Limb (tissue), 2 donors: ENCODE data around the gene CCNI.
A peak's percentile ranks its signal among the peaks of the same experiment; 100 is the strongest.
"Not testable (repeated sequence)": the region's sequence is repeated elsewhere in the genome, so short reads cannot be mapped to it uniquely, and the experiment has no call there.

Experiments
- DNase-seq, 2 donors: peaks; one replicate each; pipeline ENCODE4 v3.0.0-alpha.2; 2016; ENCODE audit errors: extremely low spot score in 2 of 2

Gene CCNI, protein sequence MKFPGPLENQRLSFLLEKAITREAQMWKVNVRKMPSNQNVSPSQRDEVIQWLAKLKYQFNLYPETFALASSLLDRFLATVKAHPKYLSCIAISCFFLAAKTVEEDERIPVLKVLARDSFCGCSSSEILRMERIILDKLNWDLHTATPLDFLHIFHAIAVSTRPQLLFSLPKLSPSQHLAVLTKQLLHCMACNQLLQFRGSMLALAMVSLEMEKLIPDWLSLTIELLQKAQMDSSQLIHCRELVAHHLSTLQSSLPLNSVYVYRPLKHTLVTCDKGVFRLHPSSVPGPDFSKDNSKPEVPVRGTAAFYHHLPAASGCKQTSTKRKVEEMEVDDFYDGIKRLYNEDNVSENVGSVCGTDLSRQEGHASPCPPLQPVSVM

DNA sequence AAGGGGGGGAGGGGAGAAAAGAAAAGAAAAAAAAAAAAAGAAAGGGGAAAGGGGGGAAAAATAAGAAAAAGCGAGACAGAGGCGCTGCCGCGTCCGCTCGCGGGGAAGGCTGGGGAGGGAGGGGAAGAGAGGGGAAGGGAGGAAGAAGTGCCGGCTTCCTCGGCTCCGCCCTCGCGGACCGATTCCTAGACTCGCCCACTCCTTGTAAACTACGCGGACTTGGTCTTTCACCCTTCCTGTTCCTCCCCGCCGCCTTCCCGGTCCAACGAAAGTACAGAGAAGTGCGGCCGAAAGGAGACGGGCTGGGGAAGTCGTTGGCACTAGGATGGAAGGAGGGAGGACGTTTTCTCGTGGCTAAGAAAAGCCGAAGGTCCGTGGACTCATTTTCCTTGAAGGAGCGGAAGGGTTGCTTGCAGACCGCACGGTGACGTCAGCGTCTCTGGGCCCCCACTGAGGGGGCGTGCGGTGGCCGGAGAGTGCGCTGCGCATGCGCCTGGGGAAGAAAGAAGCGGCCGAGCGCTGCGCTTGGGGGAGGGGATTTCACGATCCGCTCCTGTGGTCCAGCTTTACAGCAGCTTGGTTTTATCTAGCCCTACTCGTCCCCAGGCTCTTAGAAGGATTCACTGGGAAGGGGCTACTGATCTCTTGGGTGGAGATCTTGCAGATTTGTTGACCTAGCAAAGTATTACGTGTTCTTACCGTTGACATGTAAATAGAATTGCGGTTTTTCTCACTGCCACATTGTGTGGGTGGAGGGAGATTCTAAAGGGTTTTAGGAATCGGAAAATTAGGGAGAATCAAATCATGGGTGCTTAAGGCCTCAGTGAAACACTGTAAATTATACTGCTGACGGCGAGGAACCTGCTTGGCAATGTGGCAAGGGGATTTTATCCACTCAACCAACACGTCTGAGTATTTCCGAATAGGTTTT is at the start of gene CCNI:
Gene CCNI (minus strand): TSS at position 121 of the 931 bp plus-strand sequence. CDS start 9,627 bp downstream, outside the sequence.
- DNase-seq: peak; percentile 98 to 99

DNA sequence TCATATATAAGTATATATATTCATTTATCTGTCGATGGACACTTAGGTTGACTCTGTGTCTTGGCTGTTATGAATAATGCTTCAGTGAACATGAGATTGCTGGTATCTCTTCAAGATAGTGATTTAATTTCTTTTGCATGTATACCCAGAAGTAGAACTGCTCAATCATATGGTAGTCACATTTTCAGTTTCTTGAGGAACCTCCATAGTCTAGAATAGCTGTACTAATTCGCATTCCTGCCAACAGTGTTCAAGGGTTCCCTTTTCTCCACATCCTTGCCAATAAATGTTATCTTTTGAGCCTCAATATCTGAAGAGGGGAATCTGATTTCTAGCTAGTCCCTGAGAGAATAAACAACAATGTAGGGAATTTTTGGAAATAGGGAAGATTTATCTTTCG is 48.8 kb upstream of the CCNI start:
- no peak for DNase-seq

DNA sequence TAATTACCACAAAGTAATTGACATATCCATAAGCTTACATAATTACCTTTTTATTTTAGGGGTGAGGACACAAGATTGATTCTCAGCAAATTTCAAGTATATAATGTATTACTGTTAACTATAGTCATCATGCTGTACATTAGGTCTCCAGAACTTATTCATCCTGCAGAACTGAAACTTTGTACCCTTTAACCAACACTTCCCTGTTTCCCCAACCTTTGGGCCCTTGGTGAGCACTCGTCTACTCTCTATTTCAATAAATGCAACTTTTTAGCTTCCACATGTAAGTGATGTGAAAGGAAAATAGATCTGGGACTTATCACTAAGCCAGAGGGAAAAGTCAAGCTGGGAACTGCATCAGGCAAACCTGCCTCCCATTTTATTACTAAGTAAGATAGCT is 47.6 kb upstream of the CCNI start:
- DNase-seq: no peak

DNA sequence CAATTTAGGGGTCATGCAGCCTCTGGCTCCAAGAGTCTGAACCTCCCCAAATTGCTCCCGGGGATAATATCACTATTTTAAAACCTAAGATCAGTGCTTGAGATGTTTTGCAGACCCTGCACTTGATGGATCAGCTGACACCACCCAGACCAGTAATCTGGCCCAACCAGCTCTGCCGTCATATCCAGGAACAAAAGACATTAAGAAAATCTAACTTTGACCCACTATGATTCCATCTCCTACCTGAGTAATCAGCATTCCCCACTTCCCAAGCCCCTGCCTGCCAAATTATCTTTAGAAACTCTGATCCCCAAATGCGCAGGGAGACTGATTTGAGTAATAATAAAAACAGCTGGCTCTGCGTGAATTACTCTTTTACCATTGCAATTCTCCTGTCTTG is 46.9 kb upstream of the CCNI start:
- DNase-seq: no peak

DNA sequence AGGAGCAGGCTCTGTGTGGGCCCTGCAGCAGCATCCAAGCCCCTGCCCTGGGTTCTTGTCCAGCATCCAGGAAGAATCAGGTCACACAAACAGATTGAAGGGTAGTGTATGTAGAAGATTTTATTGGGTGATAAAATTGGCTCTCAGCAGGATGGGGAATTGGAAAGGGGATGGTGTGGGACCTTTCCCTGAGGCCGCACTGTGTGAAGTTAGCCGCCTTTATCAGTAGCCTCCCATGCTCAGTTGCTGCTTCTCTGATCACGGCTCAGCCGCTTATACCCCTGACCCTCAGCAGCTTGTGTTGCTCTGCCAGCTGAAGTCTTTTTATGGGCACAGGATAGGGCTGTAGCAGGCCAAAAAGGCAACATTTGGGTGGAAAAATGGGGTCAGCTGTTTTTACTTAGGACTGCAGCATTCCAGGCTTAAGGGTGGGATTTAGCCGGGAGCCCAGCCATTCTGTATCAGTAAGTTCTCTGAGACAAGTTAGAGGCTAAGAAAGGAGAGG is 46.0 kb upstream of the CCNI start:
- DNase-seq: peak in 1 of 2 donors; percentile 29

DNA sequence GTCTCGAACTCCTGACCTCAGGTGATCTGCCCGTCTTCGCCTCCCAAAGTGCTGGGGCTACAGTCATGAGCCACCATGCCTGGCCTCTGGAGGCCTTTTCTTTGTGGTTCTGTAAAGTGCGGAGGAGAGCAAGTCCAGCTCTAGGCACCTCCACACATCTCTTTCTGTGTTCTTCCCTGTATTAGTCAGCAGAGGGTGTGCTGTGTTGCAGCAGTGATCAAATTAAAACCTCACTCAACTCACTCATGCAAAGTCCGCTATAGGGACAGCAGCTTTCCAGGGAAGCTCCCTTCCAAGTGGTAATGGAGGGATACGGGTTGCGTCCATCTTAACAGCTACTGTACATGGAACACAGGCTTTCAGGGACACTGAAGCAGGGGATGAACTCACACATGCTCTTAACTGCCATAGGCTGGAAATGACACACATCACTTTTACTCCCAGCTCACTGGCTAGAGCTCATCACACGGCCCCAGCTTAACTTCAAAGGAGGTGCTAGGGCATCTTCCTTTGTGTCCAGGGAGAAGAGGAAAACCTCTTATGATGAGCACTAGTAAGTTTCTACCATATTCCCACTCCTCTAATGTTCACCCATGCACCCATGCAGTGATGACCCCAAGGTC is 45.2 kb upstream of the CCNI start:
- DNase-seq: no peak

DNA sequence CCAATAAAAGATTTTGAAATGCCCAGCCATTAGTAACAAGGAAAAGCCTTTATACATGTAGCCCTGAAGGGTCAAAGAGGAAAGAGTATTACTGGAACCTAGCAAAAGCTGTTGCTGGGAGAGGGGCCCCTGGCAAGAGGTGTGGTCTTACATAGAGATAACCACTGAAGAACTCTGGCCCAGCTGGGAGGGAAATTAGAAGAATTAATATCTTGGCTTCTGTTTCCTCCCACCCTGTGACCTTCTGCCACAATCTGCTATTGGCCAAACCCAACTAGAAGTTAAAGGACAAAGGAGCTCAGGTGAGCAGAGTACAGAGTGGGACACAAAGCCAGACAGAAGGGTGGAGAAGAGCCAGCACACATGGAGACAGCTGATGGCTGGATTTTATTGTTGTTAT is 41.9 kb upstream of the CCNI start:
- no peak for DNase-seq

DNA sequence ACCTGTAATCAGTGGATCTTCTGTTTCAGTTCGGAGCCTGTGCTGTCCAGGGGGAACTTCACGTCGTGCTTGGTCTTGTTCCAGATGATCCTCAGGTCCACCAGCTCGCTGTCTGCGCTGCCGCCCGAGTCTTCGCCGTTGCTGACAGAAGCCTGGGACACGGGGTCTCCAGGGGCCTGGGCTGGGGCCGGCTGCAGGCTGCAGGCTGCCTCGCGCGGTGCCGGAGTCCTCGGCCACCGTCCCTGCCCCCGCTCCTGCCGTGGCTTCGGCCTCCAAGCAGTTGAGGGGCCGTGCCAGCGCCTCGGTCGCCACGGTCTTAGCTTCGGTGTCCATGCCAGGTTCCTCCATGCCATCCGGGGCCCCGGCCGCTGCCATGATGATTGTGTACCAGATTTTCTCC is 37.3 kb upstream of the CCNI start:
- no peak for DNase-seq

DNA sequence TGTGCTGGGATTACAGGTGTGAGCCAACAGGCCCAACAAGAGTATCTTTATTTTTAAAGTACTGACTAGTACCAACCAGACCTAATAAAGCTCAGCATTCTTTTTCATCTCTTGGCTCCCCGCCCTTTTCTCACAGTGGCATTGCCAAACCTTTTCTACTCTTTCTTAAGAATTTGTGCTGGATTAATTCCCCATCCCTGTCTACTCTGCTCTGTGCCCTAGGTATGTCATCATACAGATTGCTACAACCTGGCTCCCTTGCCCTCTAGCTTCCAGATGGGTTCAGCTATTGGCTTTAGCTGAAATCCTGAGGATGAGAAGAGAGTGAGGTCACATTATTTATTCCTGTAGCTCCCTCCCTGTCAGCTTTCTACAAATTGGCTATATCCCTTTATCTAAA is 34.9 kb upstream of the CCNI start:
- DNase-seq: no peak

DNA sequence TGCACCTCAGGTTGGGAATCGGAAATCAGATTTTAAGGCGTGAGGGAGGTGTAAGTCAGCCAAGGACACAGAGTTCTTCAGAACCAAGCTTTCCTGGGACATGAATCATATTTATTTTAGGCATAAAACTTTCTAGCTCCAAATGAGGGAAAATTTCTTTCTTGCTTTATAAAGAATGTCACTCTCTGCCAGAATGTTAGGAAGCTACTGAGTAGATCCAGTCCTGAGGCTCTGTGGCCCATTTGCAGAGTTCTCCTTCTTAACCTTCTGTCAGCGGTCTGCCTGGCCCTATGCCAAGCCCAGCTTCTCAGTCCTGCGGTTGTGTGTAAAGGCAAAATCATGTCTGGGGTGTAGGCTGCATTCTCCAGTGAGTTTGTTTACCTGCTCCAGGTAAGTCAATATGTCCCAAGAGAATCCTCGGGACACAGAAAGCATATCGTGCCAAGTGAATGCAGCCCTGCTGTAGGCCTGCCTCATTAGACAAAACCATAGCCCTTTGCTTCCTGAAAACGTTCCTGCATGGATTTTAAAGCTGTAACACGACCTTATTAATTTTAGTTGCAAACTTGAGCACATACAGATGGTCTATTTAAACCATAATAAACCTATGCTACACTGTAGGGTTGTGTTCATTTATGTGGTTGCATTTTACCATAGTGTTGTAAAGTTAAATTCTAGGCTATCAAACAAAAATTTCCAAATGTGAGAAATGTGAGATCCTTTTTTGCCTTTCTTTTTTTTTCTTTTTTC is 29.2 kb upstream of the CCNI start:
- peak; percentile 38 to 64 for DNase-seq

DNA sequence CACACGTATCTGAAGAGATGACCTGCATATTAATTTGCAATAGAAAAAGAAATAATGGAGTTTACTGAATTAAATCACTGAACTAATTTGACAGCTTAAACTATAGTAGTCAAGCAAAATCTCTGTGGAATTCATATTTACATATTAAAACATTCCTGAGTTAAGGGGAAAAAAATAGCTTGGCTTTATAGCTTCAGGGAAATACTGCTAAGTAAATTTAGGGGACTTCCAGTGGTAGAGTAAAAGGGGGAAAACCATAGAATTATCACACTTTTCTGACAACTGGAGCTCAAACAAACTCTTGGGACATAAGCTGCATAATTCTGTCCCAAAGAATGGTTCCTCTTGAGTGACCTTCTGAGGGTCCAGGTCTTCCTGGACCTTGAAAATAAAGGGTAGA is 28.6 kb upstream of the CCNI start:
- DNase-seq: no peak

DNA sequence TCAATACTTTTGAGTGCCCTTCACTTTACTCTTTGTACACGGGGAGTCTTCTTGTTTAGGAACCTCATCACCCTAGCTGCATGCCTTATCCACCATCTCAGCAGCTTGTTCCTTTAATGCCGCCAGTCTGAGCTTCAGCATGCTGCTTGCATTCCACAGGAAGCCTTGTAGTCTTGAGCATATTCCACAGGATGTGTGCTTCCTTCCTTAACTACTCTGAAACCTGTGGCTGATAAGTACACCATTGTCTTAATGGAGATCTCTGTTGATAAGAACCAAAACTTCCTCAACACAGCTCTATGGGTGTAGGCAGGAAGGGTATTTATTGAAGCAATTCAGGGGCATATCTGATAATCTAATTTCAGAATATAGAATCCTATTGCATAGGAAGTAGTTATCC is 24.4 kb upstream of the CCNI start:
- no peak for DNase-seq

DNA sequence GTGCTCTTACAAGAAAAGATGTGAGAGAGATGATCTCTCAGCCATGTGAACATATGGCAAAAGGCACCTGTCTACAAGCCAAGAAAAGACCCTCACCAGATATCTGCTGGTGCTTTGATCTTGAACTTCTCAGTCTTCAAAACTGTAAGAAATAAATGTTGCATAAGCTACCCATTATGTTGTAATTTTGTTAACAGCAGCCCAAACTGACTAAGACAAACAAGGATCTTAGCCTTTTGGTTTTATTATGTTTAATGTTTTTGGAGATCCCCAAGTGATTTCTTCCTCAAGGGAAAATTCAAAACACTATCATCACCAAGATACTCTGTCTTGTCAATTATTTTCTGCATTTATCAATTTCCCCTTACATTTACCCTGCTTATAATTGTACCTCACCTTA is 21.8 kb upstream of the CCNI start:
- no peak for DNase-seq

DNA sequence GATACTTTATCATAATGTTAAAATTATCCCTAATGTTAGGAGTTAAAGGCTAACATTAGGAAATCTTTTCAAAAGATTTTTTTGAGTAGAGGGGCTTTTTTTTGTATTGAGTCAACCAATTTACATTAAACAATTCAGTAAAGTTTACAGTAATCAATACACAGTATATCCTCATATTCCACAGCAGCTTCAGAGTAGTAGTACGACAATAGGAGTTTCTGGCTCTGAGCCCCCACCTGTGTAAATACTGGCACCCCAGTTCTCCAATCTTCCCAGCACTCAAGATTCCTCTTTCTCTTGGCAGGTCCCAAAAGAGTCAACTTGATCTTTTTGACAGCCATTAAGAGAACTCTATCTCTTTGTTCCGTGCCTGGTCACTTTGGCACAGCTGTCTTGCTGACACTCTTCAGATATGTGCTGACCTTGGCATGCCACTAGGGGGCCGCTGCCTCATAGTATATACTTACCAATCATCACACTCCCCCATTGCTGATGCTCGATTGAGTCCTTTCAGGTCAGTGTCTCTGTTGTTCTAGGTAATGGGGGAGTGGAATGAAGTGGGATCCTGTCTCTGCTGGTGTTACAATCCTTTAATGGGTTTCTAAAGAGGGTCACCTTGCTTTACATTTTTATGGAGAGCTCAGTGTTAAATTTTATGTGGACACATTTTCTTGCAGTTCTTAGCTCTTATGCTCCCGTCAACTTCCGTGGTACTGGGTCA is 19.5 kb upstream of the CCNI start:
- peak; percentile 72 to 76 for DNase-seq

DNA sequence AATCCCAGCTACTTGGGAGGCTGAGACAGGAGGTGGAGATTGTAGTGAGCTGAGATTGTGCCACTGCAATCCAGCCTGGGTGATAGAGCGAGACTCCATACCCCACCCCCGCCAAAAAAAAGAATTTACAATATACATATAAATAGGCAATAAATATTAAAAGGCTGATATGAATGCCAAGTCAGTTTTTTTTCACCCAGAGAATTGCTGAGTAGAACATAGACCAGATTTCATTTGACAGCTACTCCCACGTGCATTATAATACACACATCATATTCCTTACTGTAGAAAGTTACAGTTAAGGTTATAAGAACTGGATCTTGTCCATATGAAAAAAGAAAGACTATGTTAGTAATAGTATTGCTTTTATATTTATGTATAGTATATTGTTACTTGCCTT is 18.7 kb upstream of the CCNI start:
- no peak for DNase-seq

DNA sequence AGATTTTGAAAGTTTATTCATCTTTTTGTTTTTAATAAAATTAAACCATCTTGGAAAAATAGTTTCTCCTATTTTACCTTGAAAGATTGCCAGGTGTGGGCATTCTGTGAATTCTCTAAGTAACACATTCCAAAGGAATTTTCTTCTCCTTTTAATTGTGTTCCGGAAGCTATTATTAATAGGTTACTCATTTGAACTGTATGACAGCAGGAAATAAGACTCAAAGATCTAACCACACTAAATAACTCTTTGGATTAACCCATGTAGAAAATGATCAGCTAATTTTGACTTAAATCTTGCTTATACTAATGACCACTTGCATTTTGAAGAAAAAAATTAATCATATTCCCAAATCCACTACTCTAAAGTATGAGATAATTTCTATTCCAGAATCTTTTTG is 17.6 kb upstream of the CCNI start:
- no peak for DNase-seq

DNA sequence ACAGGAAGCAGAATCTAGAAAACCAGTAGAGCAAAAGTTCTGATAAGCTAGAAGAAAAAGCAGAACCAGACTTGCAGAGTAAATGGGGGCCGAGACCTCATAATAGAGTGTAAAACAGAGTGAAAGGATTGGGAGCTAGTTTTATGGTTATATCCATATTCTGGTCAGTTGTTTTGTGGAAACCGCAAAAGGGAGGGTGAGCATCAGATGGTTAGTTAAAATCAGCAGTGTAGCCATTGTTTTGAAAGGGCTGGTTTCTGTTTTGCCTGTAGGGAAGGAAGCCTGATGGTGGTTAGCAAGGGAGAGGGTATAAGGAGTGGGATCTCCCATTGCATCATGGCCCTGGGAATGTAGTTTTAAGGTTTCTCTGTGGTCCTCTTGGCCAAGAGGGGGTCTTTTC is 17.2 kb upstream of the CCNI start:
- DNase-seq: no peak

DNA sequence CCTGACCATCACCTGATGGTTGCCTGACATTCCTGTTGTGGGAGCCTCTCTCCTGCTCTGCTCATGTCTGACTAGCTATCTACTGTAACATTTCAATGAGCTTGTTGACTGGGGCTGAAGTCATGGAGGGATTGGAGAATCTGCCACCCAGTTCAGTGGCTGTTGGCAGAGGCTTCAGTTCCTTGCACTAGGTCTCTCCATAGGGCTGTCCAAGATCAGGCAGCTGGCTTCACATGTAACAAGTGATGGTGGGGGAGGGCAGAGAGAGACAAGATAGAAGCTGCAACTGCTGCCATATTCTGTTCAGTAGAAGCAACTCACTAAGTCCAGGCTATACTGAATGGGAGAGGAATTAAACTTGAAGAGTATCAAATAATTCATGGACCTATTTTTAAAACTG is 14.1 kb upstream of the CCNI start:
- DNase-seq: no peak

DNA sequence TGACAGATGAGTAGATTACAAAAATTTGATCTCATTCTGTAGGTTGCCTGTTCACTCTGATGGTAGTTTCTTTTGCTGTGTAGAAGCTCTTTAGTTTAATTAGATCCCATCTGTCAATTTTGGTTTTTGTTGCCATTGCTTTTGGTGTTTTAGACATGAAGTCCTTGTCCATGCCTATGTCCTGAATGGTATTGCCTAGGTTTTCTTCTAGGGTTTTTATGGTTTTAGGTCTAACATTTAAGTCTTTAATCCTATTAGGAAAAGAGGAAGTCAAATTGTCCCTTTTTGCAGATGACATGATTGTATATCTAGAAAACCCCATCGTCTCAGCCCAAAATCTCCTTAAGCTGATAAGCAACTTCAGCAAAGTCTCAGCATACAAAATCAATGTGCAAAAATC is 11.2 kb upstream of the CCNI start:
- not testable (repeated sequence) for DNase-seq

DNA sequence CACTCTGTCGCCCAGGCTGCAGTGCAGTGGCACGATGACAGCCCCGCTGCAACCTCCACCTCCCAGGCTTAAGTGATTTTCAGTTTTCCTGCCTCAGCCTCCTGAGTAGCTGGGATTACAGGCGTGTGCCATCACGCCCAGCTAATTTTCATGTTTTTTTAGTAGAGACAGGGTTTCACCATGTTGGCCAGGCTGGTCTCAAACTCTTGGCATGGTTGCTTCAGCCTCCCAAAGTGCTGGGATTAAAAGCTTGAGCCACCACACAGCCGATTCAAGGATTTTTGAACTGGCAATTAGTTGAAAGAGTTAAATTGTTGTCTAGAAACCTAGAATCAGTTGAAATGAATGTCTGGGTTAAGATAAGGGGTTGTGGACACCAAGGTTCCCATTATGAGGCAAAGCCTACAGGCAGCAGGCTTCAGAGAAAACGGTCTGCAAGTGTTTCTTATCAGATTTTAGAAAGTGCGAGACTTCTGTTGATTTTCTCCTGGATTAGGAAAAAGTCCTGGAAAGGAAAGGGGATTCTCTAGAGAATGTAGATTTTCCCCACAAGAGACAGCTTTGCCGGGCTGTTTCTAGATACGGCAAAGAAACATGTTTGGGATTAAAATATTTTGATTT is 8.3 kb upstream of the CCNI start:
- DNase-seq: no peak
